ENCODE data around the gene ABCG8. TPM values are rescaled to one million over a fixed set of nuclear protein-coding genes. Genes with fewer than 3 reads are reported as not detected.

Gene ABCG8
- total and polyA plus RNA-seq, 11 donors: 0.07 TPM; not detected in 10

- DNase-seq (no peak), ATAC-seq (no peak)
- intact Hi-C loops (cut with DNase I): no loop called here
- TF ChIP-seq CTCF (IDR thresholded peaks at IDR 0.05) (no peak), POLR2A (IDR thresholded peaks at IDR 0.05) (no peak)
- Histone ChIP-seq H3K9me3 (no peaks in the 10 kb centered on the region), H3K27ac (no peak overlapping the region), H3K4me1 (no peaks in the 10 kb centered on the region), H3K36me3 (peaks cover 0 to 96% (median 75%) of the 10 kb centered on the region in 9 donors), H3K27me3 (no peaks in the 10 kb centered on the region), H3K4me3 (no peak overlapping the region)
- WGBS, 4 donors: 90 to 91% (median 90%) methylated on average over 4 of the region's 4 CpGs
These were observed 86.7 kb downstream of the ABCG8 start for GRCh38 chr2:43925431-43925830.

- intact Hi-C loops (cut with DNase I): no loop called here
- ATAC-seq: no peak
- TF ChIP-seq CTCF (IDR thresholded peaks at IDR 0.05) (no peak), POLR2A (IDR thresholded peaks at IDR 0.05) (no peak)
- Histone ChIP-seq H3K4me3 (no peak overlapping the region), H3K27ac (no peak overlapping the region), H3K27me3 (no peaks in the 10 kb centered on the region), H3K4me1 (no peaks in the 10 kb centered on the region), H3K9me3 (no peaks in the 10 kb centered on the region), H3K36me3 (peaks cover 0 to 96% (median 72%) of the 10 kb centered on the region in 9 donors)
- WGBS, 4 donors: 95 to 99% (median 96%) methylated on average over 4 of the region's 4 CpGs
- no peak for DNase-seq
These were observed 88.7 kb downstream of the ABCG8 start for GRCh38 chr2:43927442-43927841.

GRCh38 chr2:43931293-43931692 is 92.5 kb downstream of the ABCG8 start:
- TF ChIP-seq POLR2A (IDR thresholded peaks at IDR 0.05) (no peak), CTCF (IDR thresholded peaks at IDR 0.05) (no peak)
- ATAC-seq: no peak

More at GRCh38 chr2:43931293-43931692, 92.5 kb downstream of the ABCG8 start:
- 92 to 98% (median 97%) methylated on average over 3 of the region's 3 CpGs for WGBS, 4 donors
- Histone ChIP-seq H3K36me3 (peaks cover 0 to 94% (median 59%) of the 10 kb centered on the region in 9 donors), H3K4me3 (no peak overlapping the region), H3K4me1 (no peaks in the 10 kb centered on the region), H3K27ac (no peak overlapping the region), H3K27me3 (no peaks in the 10 kb centered on the region), H3K9me3 (no peaks in the 10 kb centered on the region)
- intact Hi-C loops (cut with DNase I): loop anchor here in 1 of 10 donors (10.0 kb wide), 1 partner anchor 54 kb away; no protein-coding TSS in a partner anchor
- DNase-seq: no peak

Other genes starting within 250 kb of the ABCG8 start
- 10 to 100 TPM; 11.1 to 21.4 (median 13.6) TPM for gene THADA, start 242.9 kb upstream of the ABCG8 start, total RNA-seq
- 10 to 100 TPM in 1 of 2 donors, 1 to 10 TPM in 1; 6.8 to 10.4 TPM for gene THADA, start 242.9 kb upstream of the ABCG8 start, polyA plus RNA-seq
- 1 to 10 TPM in 5 of 9 donors, under 1 TPM in 4; 0.69 to 6.5 (median 1.5) TPM for gene PLEKHH2, start 201.7 kb upstream of the ABCG8 start, total RNA-seq
- 1 to 10 TPM in 1 of 2 donors, under 1 TPM in 1; 0.10 to 1.2 TPM for gene PLEKHH2, start 201.7 kb upstream of the ABCG8 start, polyA plus RNA-seq
- 1 to 10 TPM in 3 of 9 donors, under 1 TPM in 5, not detected in 1; 0.30 to 1.7 (median 0.88) TPM for gene C1GALT1C1L, start 162.5 kb upstream of the ABCG8 start, total RNA-seq
- gene C1GALT1C1L, start 162.5 kb upstream of the ABCG8 start, polyA plus RNA-seq: 1 to 10 TPM in 1 of 2 donors, under 1 TPM in 1; 0.46 to 1.3 TPM
- gene DYNC2LI1, start 64.9 kb upstream of the ABCG8 start, total RNA-seq: 10 to 100 TPM in 4 of 9 donors, 1 to 10 TPM in 5; 4.8 to 17.8 (median 9.6) TPM
- gene DYNC2LI1, start 64.9 kb upstream of the ABCG8 start, polyA plus RNA-seq: 10 to 100 TPM in 1 of 2 donors, 1 to 10 TPM in 1; 7.6 to 10.3 TPM
- not detected for gene ABCG5, start 132 bp upstream of the ABCG8 start, total RNA-seq
- not detected for gene ABCG5, start 132 bp upstream of the ABCG8 start, polyA plus RNA-seq
- gene LRPPRC, start 157.0 kb downstream of the ABCG8 start, total RNA-seq: 100 to 1,000 TPM in 3 of 9 donors, 10 to 100 TPM in 6; 58.5 to 117 (median 90.8) TPM
- 10 to 100 TPM; 23.2 to 60.6 TPM for gene LRPPRC, start 157.0 kb downstream of the ABCG8 start, polyA plus RNA-seq